K562 treated with DMSO at 1 percent for 48 hours (cell line): ENCODE data around the gene LGI4. TPM values are rescaled to one million over a fixed set of nuclear protein-coding genes. Genes with fewer than 3 reads are reported as not detected.

ENCODE experiments used
- total RNA-seq: library from RNA; unstranded; fragments of 300-600 nt; gene quantifications from 2 replicates; pipeline ENCODE4 v1.2.3, GENCODE V29; 2022; ENCODE audit warnings: low replicate concordance; ENCODE audit errors: extremely low read depth

The LGI4 gene
- total RNA-seq, result not detected in 2 replicates

DNA sequence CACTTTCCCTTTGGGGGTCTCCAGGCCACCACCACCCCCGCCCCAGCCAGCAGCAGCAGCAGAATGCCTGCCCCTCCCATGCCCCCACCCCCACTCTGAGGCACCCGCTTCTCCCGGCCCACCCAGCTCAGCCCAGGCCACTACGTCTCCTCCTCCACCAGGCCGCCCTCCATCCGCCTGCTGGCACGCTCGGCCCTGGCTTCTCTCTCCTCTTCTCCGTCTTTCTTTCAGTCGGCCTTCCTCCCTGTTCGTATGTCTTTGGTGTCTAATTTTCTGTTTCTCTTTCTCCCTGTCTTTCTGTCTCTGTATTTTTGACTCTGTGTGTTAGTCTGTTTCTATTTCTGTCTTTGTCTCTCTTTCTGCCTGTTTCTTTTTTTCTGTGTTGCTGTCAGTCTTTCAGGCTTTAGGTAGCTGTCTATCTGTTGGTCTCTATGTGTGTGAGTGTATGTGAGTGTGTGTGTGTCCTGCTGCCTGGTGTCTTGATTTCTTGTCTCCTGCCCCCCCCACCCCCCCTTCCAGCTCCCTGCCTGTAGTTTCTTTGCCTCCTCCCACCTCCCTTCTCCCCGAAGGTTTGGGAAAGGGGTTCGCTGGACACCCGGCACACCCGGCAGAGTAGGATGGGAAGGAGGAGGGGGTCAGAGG is at the start of gene LGI4:
Gene LGI4, minus strand, starts transcription at position 459 of the 642 bp plus-strand sequence. Its CDS starts 379 bp downstream, at position 80.

GRCh38 chr19:35154525-35155406 is 19.9 kb upstream of the LGI4 start, which contains the start of gene FXYD5:
TSS of gene FXYD5 (plus strand) at chr19:35154735. CDS start at chr19:35155551, 816 bp downstream.

GRCh38 chr19:35143231-35143715 is 8.4 kb upstream of the LGI4 start, which contains the start of gene FXYD7:
TSS of gene FXYD7 (plus strand) at chr19:35143255. CDS start at chr19:35143334, 79 bp downstream.

DNA sequence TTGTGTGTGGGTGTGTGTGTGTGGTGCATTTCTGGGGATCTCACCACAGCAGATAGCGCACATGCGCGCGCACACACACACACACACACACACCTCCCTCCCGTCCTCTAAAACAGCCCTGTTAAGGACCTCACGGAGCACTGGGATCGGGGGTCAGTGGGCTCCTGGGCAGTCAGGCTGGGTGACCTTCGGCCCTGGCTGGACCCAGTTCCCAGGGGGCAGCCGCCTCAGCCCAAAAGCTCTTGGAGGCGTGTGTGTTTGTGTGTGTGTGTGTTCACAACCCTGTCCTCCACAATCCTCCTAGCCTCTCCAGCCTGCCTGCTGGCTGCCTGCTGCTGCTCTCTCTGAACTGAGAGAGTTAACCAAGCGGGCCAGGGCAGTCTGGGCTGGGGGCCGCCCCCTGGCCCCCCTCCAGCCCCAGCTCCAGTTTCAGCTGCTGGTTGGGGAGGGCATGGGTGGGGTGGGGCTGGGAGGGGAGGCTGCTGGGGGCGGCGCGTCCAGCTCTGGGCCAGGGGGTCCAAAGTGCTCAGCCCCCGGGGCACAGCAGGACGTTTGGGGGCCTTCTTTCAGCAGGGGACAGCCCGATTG is 3.5 kb upstream of the LGI4 start, which contains the start of gene FXYD1:
Gene FXYD1, plus strand, starts transcription at position 520 of the 588 bp plus-strand sequence. CDS start 1,256 bp downstream, outside the sequence.

GRCh38 chr19:35115177-35115951 is 19.5 kb downstream of the LGI4 start, which contains the start of gene FXYD3:
TSS of gene FXYD3 (plus strand) at chr19:35115823. CDS start at chr19:35119377, 3,554 bp downstream.

Other genes starting within 250 kb of the LGI4 start
- not detected in 2 replicates for gene ZNF30, start 208.2 kb downstream of the LGI4 start, total RNA-seq
- gene ZNF792, start 170.8 kb downstream of the LGI4 start, total RNA-seq, result not detected in 2 replicates
- not detected in 2 replicates for gene GRAMD1A, start 134.7 kb downstream of the LGI4 start, total RNA-seq
- not detected in 2 replicates for gene SCN1B, start 104.6 kb downstream of the LGI4 start, total RNA-seq
- not detected in 2 replicates for gene HPN, start 93.3 kb downstream of the LGI4 start, total RNA-seq
- gene FXYD3, start 19.2 kb downstream of the LGI4 start, total RNA-seq, result not detected in 2 replicates
- gene FXYD1, start 3.8 kb upstream of the LGI4 start, total RNA-seq, result not detected in 2 replicates
- gene FXYD7, start 8.2 kb upstream of the LGI4 start, total RNA-seq, result not detected in 2 replicates
- gene FXYD5, start 19.7 kb upstream of the LGI4 start, total RNA-seq, result 359 TPM in 1 of 2 replicates, not detected in the other
- not detected in 2 replicates for gene FAM187B, start 93.7 kb upstream of the LGI4 start, total RNA-seq
- gene LSR, start 113.9 kb upstream of the LGI4 start, total RNA-seq, result not detected in 2 replicates
- not detected in 2 replicates for gene USF2, start 133.9 kb upstream of the LGI4 start, total RNA-seq
- gene HAMP, start 147.5 kb upstream of the LGI4 start, total RNA-seq, result not detected in 2 replicates
- gene MAG, start 157.1 kb upstream of the LGI4 start, total RNA-seq, result not detected in 2 replicates
- not detected in 2 replicates for gene CD22, start 194.1 kb upstream of the LGI4 start, total RNA-seq
- gene FFAR1, start 212.8 kb upstream of the LGI4 start, total RNA-seq, result not detected in 2 replicates
- not detected in 2 replicates for gene FFAR3, start 223.4 kb upstream of the LGI4 start, total RNA-seq
- gene GPR42, start 236.0 kb upstream of the LGI4 start, total RNA-seq, result not detected in 2 replicates